WTC11 (cell line): ENCODE measurements around the gene ELOVL6. TPM values are rescaled to one million over a fixed set of nuclear protein-coding genes. Genes with fewer than 3 reads are reported as not detected.
"Not testable (repeated sequence)": the region's sequence is repeated elsewhere in the genome, so short reads cannot be mapped to it uniquely, and the experiment has no call there.

Experiments
- ATAC-seq: fragments of 200-7000 bp; cut with Tn5 transposase; 2 replicates; pipeline ENCODE4 v1.10.0; 2021; ENCODE audit warnings: mild to moderate bottlenecking, moderate library complexity
- CTCF ChIA-PET: fragments of 300-600 bp; sonication (Branson Sonifier 250); formaldehyde crosslinking; loops from one replicate; lab custom pipeline; 2021; ENCODE audit warnings: antibody characterized with exemption; lab: Charles Lee
- POLR2A ChIA-PET: fragments of 350-600 bp; sonication (Branson Sonifier 250); formaldehyde crosslinking; loops from one replicate; lab custom pipeline; 2021; ENCODE audit warnings: antibody characterized with exemption; lab: Charles Lee
- DNase-seq: peaks from one replicate; pipeline ENCODE4 v3.0.0; 2021; ENCODE audit warnings: low spot score
- H3K27ac Mint-ChIP-seq: 2 replicates; pipeline ENCODE4 v1.8.0; 2021; ENCODE audit warnings: mixed read lengths
- H3K27me3 Mint-ChIP-seq: 2 replicates; pipeline ENCODE4 v1.8.0; 2021; ENCODE audit warnings: low read depth, mild to moderate bottlenecking, moderate library complexity, mixed read lengths
- H3K36me3 Mint-ChIP-seq: 2 replicates; pipeline ENCODE4 v1.8.0; 2021; ENCODE audit warnings: mixed read lengths
- H3K4me1 Mint-ChIP-seq: 2 replicates; pipeline ENCODE4 v1.8.0; 2022; ENCODE audit warnings: mixed read lengths
- H3K4me3 Mint-ChIP-seq: 2 replicates; pipeline ENCODE4 v1.8.0; 2021; ENCODE audit warnings: mild to moderate bottlenecking, moderate library complexity, mixed read lengths
- H3K9me3 Mint-ChIP-seq: 2 replicates; pipeline ENCODE4 v1.8.0; 2021; ENCODE audit warnings: mixed read lengths
- CBFB ChIP-seq: sonication (generic); formaldehyde crosslinking; IDR thresholded peaks from 2 replicates; pipeline ENCODE4 v1.8.1; 2022; ENCODE audit warnings: mild to moderate bottlenecking, low read depth, missing genetic modification reagents
- CREB1 ChIP-seq: sonication (generic); formaldehyde crosslinking; IDR thresholded peaks from 2 replicates; pipeline ENCODE4 v1.8.0; 2023; ENCODE audit warnings: mild to moderate bottlenecking, missing genetic modification reagents
- CREM ChIP-seq: sonication (generic); formaldehyde crosslinking; IDR thresholded peaks from 2 replicates; pipeline ENCODE4 v1.8.1; 2022; ENCODE audit warnings: mild to moderate bottlenecking, missing genetic modification reagents, moderate library complexity
- ELF4 ChIP-seq: sonication (generic); formaldehyde crosslinking; IDR thresholded peaks from 2 replicates; pipeline ENCODE4 v1.8.1; 2022; ENCODE audit warnings: low read depth, mild to moderate bottlenecking, moderate library complexity, missing genetic modification reagents
- ESRRA ChIP-seq: sonication (generic); formaldehyde crosslinking; IDR thresholded peaks from 2 replicates; pipeline ENCODE4 v1.8.1; 2022; ENCODE audit warnings: mild to moderate bottlenecking, missing genetic modification reagents, borderline replicate concordance
- ETV6 ChIP-seq: sonication (generic); formaldehyde crosslinking; IDR thresholded peaks from 2 replicates; pipeline ENCODE4 v1.8.1; 2022; ENCODE audit warnings: mild to moderate bottlenecking, missing genetic modification reagents
- FOXJ3 ChIP-seq: sonication (generic); formaldehyde crosslinking; IDR thresholded peaks from 2 replicates; pipeline ENCODE4 v1.9.0; 2021; ENCODE audit warnings: missing genetic modification reagents, mild to moderate bottlenecking, borderline replicate concordance
- FOXK1 ChIP-seq: sonication (generic); formaldehyde crosslinking; IDR thresholded peaks from 2 replicates; pipeline ENCODE4 v1.8.0; 2022; ENCODE audit warnings: mild to moderate bottlenecking, moderate library complexity, missing genetic modification reagents
- FOXP1 ChIP-seq: sonication (generic); formaldehyde crosslinking; IDR thresholded peaks from 2 replicates; pipeline ENCODE4 v1.8.0; 2022; ENCODE audit warnings: missing genetic modification reagents, mild to moderate bottlenecking, moderate library complexity, borderline replicate concordance
- GRHL2 ChIP-seq: fragments of 250-450 bp; sonication (Bioruptor Pico); IDR thresholded peaks from 2 replicates; pipeline ENCODE4 v1.8.0; 2022; ENCODE audit warnings: mild to moderate bottlenecking, moderate library complexity; ENCODE audit not compliant: insufficient replicate concordance, severe bottlenecking
- HMGA2 ChIP-seq: fragments of 250-450 bp; sonication (Bioruptor Pico); IDR thresholded peaks from 2 replicates; pipeline ENCODE4 v1.4.0; 2021; ENCODE audit warnings: mild to moderate bottlenecking, moderate library complexity
- IRF1 ChIP-seq: sonication (generic); formaldehyde crosslinking; IDR thresholded peaks from 2 replicates; pipeline ENCODE4 v1.8.0; 2023; ENCODE audit warnings: missing genetic modification reagents
- JAZF1 ChIP-seq: fragments of 250-450 bp; sonication (Bioruptor Pico); IDR thresholded peaks from 2 replicates; pipeline ENCODE4 v1.9.0; 2021; ENCODE audit warnings: moderate library complexity, mild to moderate bottlenecking, inconsistent platforms
- MAX ChIP-seq: sonication (generic); formaldehyde crosslinking; IDR thresholded peaks from 2 replicates; pipeline ENCODE4 v1.8.0; 2022; ENCODE audit warnings: mild to moderate bottlenecking, missing genetic modification reagents
- NR3C1 ChIP-seq: sonication (generic); formaldehyde crosslinking; conservative IDR thresholded peaks from 2 replicates; pipeline ENCODE4 v1.8.1; 2023; ENCODE audit warnings: low read depth, mild to moderate bottlenecking, missing genetic modification reagents
- PRRX2 ChIP-seq: fragments of 250-450 bp; sonication (Bioruptor Pico); IDR thresholded peaks from 2 replicates; pipeline ENCODE4 v1.8.0; 2021; ENCODE audit warnings: mild to moderate bottlenecking
- RORB ChIP-seq: fragments of 250-450 bp; sonication (Bioruptor Pico); IDR thresholded peaks from 2 replicates; pipeline ENCODE4 v1.9.0; 2021; ENCODE audit warnings: mild to moderate bottlenecking
- ZBTB21 ChIP-seq: sonication (generic); formaldehyde crosslinking; IDR thresholded peaks from 2 replicates; pipeline ENCODE4 v1.8.1; 2023; ENCODE audit warnings: mild to moderate bottlenecking, missing genetic modification reagents, borderline replicate concordance
- ZNF121 ChIP-seq: sonication (generic); formaldehyde crosslinking; IDR thresholded peaks from 2 replicates; pipeline ENCODE4 v1.8.0; 2023; ENCODE audit warnings: missing genetic modification reagents
- ZNF138 ChIP-seq: sonication (generic); formaldehyde crosslinking; conservative IDR thresholded peaks from 2 replicates; pipeline ENCODE4 v1.8.1; 2022; ENCODE audit warnings: mild to moderate bottlenecking, moderate library complexity, missing genetic modification reagents
- ZNF232 ChIP-seq: sonication (generic); formaldehyde crosslinking; IDR thresholded peaks from 2 replicates; pipeline ENCODE4 v1.8.0; 2022; ENCODE audit warnings: mild to moderate bottlenecking, missing genetic modification reagents
- ZNF281 ChIP-seq: sonication (generic); formaldehyde crosslinking; IDR thresholded peaks from 2 replicates; pipeline ENCODE4 v1.8.0; 2023; ENCODE audit warnings: mild to moderate bottlenecking, missing genetic modification reagents
- ZNF416 ChIP-seq: fragments of 250-450 bp; sonication (Bioruptor Pico); IDR thresholded peaks from 2 replicates; pipeline ENCODE4 v1.9.0; 2021; ENCODE audit warnings: mild to moderate bottlenecking, inconsistent platforms
- ZNF423 ChIP-seq: fragments of 250-450 bp; sonication (Bioruptor Pico); IDR thresholded peaks from 2 replicates; pipeline ENCODE4 v2.1.2; 2022; ENCODE audit warnings: mild to moderate bottlenecking, moderate library complexity
- total RNA-seq: library from RNA; stranded (reverse); gene quantifications from 3 replicates; pipeline ENCODE4 v1.2.3, GENCODE V29; 2021
- TF ChIP-seq, protein P1 (sequence below): fragments of 200-600 bp; IDR thresholded peaks from 2 replicates; pipeline ENCODE4 v1.8.0; 2022; ENCODE audit warnings: antibody characterized with exemption
- TF ChIP-seq, protein P2 (sequence below): fragments of 250-450 bp; sonication (Bioruptor Pico); conservative IDR thresholded peaks from 2 replicates; pipeline ENCODE4 v1.9.0; 2021; ENCODE audit warnings: mild to moderate bottlenecking

The ELOVL6 gene
- total RNA-seq, 1 experiment from 2014 or later = 87.4 TPM

DNA sequence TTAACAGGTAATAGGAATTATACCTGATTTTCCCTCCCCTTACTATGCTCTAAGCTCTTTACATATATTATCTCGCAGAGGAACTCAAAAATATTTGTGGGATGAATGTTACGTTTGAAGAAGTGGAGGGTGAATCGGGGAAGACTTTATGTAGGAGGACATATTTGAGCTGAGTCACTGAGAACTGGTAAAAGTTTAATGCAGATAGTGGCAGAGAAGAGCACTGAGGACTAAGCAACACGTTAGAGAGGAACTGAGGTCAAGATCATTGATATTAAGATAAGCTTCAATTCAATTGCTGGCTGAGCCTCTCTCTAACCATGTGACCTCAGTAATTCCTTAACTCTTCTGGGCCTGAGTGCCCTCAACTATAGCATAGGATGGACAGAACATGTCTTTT lies 26.4 kb upstream of the ELOVL6 start:
- peaks cover 4% of the 10 kb centered on the region for H3K27me3 Mint-ChIP-seq
- H3K4me3 Mint-ChIP-seq = no peak overlapping the region
- ChIA-PET CTCF (no interaction called here), POLR2A (interaction anchor here (0.6 kb wide), 1 partner anchor 22 kb away, joined by 3 read pairs; no protein-coding TSS in a partner anchor)
- DNase-seq (no peak), ATAC-seq (no peak)
- peaks cover 1% of the 10 kb centered on the region for H3K36me3 Mint-ChIP-seq
- TF ChIP-seq CBFB (CRISPR knock-in tag) = no peak
- no peak for TF ChIP-seq FOXP1
- no peak for TF ChIP-seq HMGA2 (CRISPR knock-in tag)
- TF ChIP-seq ZNF138 (CRISPR knock-in tag) = no peak
- TF ChIP-seq CREM (CRISPR knock-in tag) = no peak
- TF ChIP-seq IRF1 (CRISPR knock-in tag) = no peak
- TF ChIP-seq JAZF1 (CRISPR knock-in tag) = no peak
- TF ChIP-seq ZNF232 (CRISPR knock-in tag) = no peak
- no peak for TF ChIP-seq CREB1 (CRISPR knock-in tag)
- TF ChIP-seq, protein P1, sequence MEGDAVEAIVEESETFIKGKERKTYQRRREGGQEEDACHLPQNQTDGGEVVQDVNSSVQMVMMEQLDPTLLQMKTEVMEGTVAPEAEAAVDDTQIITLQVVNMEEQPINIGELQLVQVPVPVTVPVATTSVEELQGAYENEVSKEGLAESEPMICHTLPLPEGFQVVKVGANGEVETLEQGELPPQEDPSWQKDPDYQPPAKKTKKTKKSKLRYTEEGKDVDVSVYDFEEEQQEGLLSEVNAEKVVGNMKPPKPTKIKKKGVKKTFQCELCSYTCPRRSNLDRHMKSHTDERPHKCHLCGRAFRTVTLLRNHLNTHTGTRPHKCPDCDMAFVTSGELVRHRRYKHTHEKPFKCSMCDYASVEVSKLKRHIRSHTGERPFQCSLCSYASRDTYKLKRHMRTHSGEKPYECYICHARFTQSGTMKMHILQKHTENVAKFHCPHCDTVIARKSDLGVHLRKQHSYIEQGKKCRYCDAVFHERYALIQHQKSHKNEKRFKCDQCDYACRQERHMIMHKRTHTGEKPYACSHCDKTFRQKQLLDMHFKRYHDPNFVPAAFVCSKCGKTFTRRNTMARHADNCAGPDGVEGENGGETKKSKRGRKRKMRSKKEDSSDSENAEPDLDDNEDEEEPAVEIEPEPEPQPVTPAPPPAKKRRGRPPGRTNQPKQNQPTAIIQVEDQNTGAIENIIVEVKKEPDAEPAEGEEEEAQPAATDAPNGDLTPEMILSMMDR = no peak
- TF ChIP-seq RORB (CRISPR knock-in tag) = no peak
- no peak for TF ChIP-seq NR3C1 (CRISPR knock-in tag)
- no peak overlapping the region for H3K27ac Mint-ChIP-seq
- peaks cover 2% of the 10 kb centered on the region for H3K9me3 Mint-ChIP-seq
- peaks cover 10% of the 10 kb centered on the region for H3K4me1 Mint-ChIP-seq

GRCh38 chr4:110224142-110224541 lies 25.7 kb upstream of the ELOVL6 start:
- H3K4me3 Mint-ChIP-seq = no peak overlapping the region
- TF ChIP-seq ETV6 (CRISPR knock-in tag) (no peak), GRHL2 (CRISPR knock-in tag) (no peak), MAX (CRISPR knock-in tag) (no peak), ESRRA (CRISPR knock-in tag) (no peak), ZNF121 (no peak), JAZF1 (CRISPR knock-in tag) (no peak), ZBTB21 (no peak), FOXK1 (CRISPR knock-in tag) (no peak), ELF4 (CRISPR knock-in tag) (no peak), ZNF281 (CRISPR knock-in tag) (no peak), ZNF416 (CRISPR knock-in tag) (no peak), FOXJ3 (CRISPR knock-in tag) (no peak), PRRX2 (CRISPR knock-in tag) (no peak), ZNF423 (CRISPR knock-in tag) (no peak)
- TF ChIP-seq, protein P2, sequence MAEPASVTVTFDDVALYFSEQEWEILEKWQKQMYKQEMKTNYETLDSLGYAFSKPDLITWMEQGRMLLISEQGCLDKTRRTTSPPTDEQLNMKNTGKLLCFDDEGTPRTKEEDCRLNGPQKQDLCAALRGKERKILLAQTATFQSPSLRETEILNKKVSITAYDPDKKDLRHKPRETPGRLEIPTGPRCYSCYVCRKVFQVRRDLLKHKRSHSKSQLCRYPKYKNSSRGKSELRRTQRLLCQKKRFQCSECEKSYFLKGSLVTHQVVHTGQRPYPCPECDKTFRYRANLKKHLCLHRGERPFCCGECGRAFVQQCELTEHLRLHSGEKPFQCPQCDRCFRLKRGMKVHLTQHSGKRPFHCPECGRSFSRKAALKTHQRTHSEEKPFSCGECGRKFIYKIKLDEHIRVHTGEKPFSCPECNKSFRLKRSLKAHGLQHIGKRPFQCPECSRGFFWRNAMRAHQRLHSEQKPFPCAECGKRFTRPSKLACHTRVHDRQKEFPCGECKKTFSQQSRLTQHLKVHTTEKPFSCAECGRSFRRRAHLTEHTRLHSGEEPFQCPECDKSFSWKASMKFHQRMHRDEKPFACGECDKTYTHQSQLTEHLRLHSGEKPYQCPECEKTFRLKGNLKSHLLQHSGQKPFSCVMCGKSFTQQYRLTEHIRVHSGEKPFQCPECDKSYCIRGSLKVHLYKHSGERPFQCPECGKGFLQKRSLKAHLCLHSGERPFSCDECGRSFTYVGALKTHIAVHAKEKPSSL (CRISPR knock-in tag) = no peak
- TF ChIP-seq, all 79 proteins: peak for 0
- peaks cover 8% of the 10 kb centered on the region for H3K27me3 Mint-ChIP-seq
- ATAC-seq (no peak), DNase-seq (no peak)
- peaks cover 10% of the 10 kb centered on the region for H3K4me1 Mint-ChIP-seq
- H3K9me3 Mint-ChIP-seq = peaks cover 9% of the 10 kb centered on the region
- H3K36me3 Mint-ChIP-seq = peaks cover 7% of the 10 kb centered on the region
- H3K27ac Mint-ChIP-seq = no peak overlapping the region
- CTCF ChIA-PET = no interaction called here
- POLR2A ChIA-PET = no interaction called here

- H3K27ac Mint-ChIP-seq, H3K27me3 Mint-ChIP-seq, H3K4me1 Mint-ChIP-seq, H3K4me3 Mint-ChIP-seq, ATAC-seq, CTCF ChIA-PET, DNase-seq, POLR2A ChIA-PET: not testable (repeated sequence)
- H3K36me3 Mint-ChIP-seq = peaks cover 13% of the 10 kb centered on the region
- H3K9me3 Mint-ChIP-seq = peaks cover 26% of the 10 kb centered on the region
Measured at GRCh38 chr4:110218935-110219334, 20.5 kb upstream of the ELOVL6 start.

DNA sequence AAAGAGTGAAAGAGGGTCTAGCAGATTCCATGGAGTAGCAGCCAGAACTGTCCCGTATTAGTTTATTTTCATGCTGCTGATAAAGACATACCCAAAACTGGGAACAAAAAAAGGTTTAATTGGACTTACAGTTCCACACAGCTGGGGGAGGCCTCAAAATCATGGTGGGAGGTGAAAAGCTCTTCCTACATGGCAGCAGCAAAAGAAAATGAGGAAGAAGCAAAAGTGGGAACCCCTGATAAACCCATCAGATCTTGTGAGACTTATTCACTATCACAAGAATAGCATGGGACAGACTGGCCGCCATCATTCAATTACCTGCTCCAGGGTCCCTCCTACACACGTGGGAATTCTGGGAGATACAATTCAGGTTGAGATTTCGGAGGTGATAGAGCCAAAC lies 18.8 kb upstream of the ELOVL6 start:
- POLR2A ChIA-PET, DNase-seq: not testable (repeated sequence)

More for the DNA sequence above, 18.8 kb upstream of the ELOVL6 start:
- H3K36me3 Mint-ChIP-seq = peaks cover 13% of the 10 kb centered on the region
- CTCF ChIA-PET, H3K27ac Mint-ChIP-seq, H3K27me3 Mint-ChIP-seq, H3K4me1 Mint-ChIP-seq, H3K4me3 Mint-ChIP-seq, ATAC-seq: not testable (repeated sequence)
- peaks cover 26% of the 10 kb centered on the region for H3K9me3 Mint-ChIP-seq
